ENCODE measurements around the gene LY86.

Gene LY86

GRCh38 chr6:6570929-6571671 is 17.4 kb upstream of the LY86 start:
- no peak for DNase-seq

GRCh38 chr6:6575143-6575542 is 13.4 kb upstream of the LY86 start:
- no peak for DNase-seq

- DNase-seq: no peak
Observed at GRCh38 chr6:6577735-6578134, 10.8 kb upstream of the LY86 start.

- no peak for DNase-seq
Observed at GRCh38 chr6:6579281-6579680, 9.2 kb upstream of the LY86 start.

- DNase-seq: no peak
Observed at GRCh38 chr6:6580225-6580856, 8.2 kb upstream of the LY86 start.

- DNase-seq: no peak
Observed at GRCh38 chr6:6581054-6581453, 7.5 kb upstream of the LY86 start.

GRCh38 chr6:6582131-6582530 is 6.4 kb upstream of the LY86 start:
- no peak for DNase-seq

GRCh38 chr6:6583836-6584235 is 4.7 kb upstream of the LY86 start:
- DNase-seq: peak; percentile 25

GRCh38 chr6:6584310-6585002 is 4.1 kb upstream of the LY86 start:
- no peak for DNase-seq

- DNase-seq: no peak
Observed at GRCh38 chr6:6585003-6585311, 3.6 kb upstream of the LY86 start.

- no peak for DNase-seq
Observed at GRCh38 chr6:6586167-6586566, 2.4 kb upstream of the LY86 start.

- DNase-seq: no peak
Observed at GRCh38 chr6:6586671-6587526, 1.6 kb upstream of the LY86 start.

GRCh38 chr6:6587696-6588063 is 840 bp upstream of the LY86 start:
- DNase-seq: no peak

- DNase-seq: no peak
Observed at GRCh38 chr6:6588924-6589709, 597 bp downstream of the LY86 start.

- DNase-seq: no peak
Observed at GRCh38 chr6:6590530-6590929, 2.0 kb downstream of the LY86 start.

- DNase-seq: no peak
Observed at GRCh38 chr6:6591778-6592465, 3.4 kb downstream of the LY86 start.

- no peak for DNase-seq
Observed at GRCh38 chr6:6592826-6593475, 4.4 kb downstream of the LY86 start.

GRCh38 chr6:6593867-6594468 is 5.4 kb downstream of the LY86 start:
- DNase-seq: no peak

- no peak for DNase-seq
Observed at GRCh38 chr6:6595025-6595424, 6.5 kb downstream of the LY86 start.

GRCh38 chr6:6595952-6596351 is 7.4 kb downstream of the LY86 start:
- no peak for DNase-seq
